22Rv1 (cell line): ENCODE measurements around the gene GALNTL6.

Source experiments
- H3K27ac ChIP-seq: fragments of 450-650 bp; 2 replicates; pipeline ENCODE4 v1.5.1; 2017
- CTCF ChIP-seq: fragments of 450-650 bp; IDR thresholded peaks from 2 replicates; pipeline ENCODE4 v1.5.1; 2017; ENCODE audit warnings: mild to moderate bottlenecking
- ZFX ChIP-seq: fragments of 450-650 bp; IDR thresholded peaks from 2 replicates; pipeline ENCODE4 v1.6.1; 2017; ENCODE audit warnings: antibody characterized with exemption, borderline replicate concordance

Gene GALNTL6

GRCh38 chr4:172652369-172652768 is 839.2 kb downstream of the GALNTL6 start:
- H3K27ac ChIP-seq, result no peak overlapping the region
- TF ChIP-seq CTCF (no peak), ZFX (no peak)

DNA sequence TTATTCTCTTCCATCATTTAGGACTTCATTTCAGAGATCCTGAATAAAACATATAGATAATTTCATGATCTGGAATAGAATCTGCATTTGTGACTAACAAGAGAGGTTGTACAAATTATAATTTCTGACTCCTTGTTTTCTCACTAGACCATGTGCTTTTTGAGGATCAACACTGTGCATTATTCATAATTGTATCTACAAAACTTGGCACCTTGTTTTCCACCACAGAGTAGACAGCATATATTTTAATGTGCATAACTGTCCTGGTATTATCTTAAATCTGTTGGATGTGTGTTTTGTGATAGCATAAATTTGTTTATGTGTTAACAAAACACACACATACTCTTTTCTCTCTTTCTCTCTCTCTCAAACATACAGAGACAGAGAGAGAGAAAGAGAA is 840.5 kb downstream of the GALNTL6 start:
- H3K27ac ChIP-seq, result no peak overlapping the region
- TF ChIP-seq ZFX (no peak), CTCF (no peak)

DNA sequence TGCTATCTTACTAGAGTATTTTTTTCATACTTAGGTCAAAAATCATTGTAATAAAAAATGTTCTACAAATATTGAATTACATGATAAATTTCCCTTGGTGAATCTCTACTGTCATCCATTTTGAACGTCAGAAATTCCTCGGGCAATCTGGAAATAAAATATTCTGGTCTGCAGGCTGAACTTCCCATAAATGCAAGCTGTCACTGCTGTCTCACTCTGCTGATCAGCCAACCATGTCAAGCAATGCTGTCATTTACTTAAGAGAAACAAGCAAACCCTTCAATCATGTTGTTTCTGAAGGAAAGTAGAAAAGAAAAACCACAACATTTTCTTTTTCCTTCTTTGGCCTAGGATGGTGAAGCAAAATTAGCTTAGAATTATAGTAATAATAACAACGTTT is 841.3 kb downstream of the GALNTL6 start:
- no peak overlapping the region for H3K27ac ChIP-seq
- no peak for TF ChIP-seq CTCF
- no peak for TF ChIP-seq ZFX

DNA sequence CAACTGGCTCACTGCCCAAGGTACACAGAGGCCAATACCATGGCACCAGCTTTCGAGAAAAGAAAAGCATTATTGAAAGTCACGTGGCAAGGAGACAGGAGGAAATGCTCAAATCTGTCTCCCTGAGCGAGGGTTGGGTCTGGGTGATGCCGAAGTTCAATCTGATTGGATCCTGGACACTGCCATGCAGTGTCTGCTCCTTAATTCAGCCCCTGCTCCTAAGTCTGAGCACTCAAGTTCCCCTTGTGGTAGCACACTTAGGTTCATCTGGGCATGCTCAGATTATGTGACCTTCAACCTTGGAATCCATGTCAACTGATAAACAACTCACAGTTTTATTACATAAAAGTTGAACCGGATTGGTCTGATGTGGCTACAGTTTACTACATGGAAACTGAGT is 842.9 kb downstream of the GALNTL6 start:
- H3K27ac ChIP-seq, result no peak overlapping the region
- TF ChIP-seq ZFX, result no peak
- no peak for TF ChIP-seq CTCF

GRCh38 chr4:172657081-172657480 is 843.9 kb downstream of the GALNTL6 start:
- H3K27ac ChIP-seq, result no peak overlapping the region
- no peak for TF ChIP-seq ZFX
- TF ChIP-seq CTCF, result no peak

DNA sequence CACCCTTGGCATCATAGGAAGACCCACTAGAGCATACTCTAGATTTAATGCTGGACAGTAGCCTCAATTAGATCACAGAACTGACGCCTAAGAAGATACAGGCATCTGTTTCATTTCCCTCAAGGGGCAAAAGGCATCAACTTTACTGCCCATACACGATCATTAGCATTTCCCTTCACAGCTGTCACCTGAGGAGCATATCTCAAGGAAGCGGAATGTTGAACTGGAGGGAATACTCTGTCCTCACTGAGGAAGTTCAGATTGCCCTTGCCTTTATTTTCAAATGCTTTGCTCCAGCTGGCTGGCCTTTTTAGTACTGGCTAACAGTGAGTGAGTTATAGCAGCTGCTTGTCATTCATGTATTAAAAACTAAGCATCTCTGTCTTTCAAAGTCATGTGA is 847.0 kb downstream of the GALNTL6 start:
- TF ChIP-seq ZFX (no peak), CTCF (no peak)
- H3K27ac ChIP-seq, result no peak overlapping the region

DNA sequence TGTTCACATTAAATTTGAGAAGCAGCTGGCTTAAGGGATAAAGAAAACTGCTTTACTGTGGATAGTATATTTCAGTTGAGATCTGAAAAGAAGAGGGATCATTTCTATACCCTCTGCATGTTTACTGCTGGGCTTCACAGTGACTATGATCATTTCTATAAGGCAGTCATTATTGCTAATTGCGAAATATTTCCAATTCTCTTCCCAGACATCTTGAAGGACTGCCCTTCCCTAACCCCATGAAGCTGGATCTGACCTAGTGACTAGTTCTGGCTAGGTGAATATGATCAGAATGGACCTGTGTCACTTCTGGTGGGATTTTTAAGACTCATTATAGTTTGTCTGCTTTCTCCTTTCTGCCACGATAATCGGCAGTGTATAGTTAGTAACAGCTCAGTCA is 848.9 kb downstream of the GALNTL6 start:
- no peak for TF ChIP-seq ZFX
- TF ChIP-seq CTCF, result no peak

More for the DNA sequence above, 848.9 kb downstream of the GALNTL6 start:
- no peak overlapping the region for H3K27ac ChIP-seq
